DLD1 (cell line): ENCODE data around the gene PDZD2.
"Not testable (repeated sequence)": the region's sequence is repeated elsewhere in the genome, so short reads cannot be mapped to it uniquely, and the experiment has no call there.

ENCODE experiments used
- in situ Hi-C: cut with HindIII; loops from 2 replicates; pipeline ENCODE4 v1.10.0; 2017; ENCODE audit warnings: low sequenced_read_pairs

The PDZD2 gene

DNA sequence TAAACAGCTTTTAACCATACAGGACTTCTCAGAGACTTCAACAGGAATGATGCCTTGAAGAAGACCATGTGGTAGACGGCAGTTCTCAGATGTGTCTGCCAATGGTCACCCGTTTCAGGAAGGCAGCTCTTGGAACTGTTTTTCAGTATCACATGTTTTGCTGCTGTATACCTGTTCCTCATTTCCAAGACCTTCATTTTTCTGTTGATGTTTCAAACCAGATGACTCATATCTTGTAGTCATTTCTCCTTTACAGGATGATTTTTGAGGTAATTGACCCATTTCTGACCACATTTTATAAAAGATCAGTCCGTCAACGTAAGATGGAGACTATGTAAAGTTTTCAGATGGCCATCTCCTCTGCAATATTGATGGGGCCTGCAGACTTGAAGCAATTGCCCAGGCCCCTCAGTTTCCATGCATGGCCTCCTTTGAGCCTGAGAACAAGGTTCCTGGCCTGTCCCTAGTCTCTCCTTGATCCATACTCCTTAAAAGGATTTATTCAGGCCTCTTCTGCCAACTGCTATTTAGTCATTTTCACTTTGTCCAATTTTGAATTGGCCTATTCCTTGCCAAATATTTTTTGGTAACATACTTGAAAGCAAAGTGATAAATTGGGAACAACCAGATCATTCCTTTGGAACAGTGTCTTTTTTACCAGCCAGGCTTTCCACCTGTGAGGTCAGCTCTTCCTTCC, 128.6 kb downstream of the PDZD2 start:
- in situ Hi-C loops: no loop called here

- in situ Hi-C loops: no loop called here
Observed at GRCh38 chr5:31768046-31768445, 129.1 kb downstream of the PDZD2 start.

GRCh38 chr5:31768784-31769183, 129.9 kb downstream of the PDZD2 start:
- in situ Hi-C loops: no loop called here

GRCh38 chr5:31769530-31769929, 130.6 kb downstream of the PDZD2 start:
- in situ Hi-C loops: no loop called here

GRCh38 chr5:31770132-31770720, 131.3 kb downstream of the PDZD2 start:
- in situ Hi-C loops: no loop called here

DNA sequence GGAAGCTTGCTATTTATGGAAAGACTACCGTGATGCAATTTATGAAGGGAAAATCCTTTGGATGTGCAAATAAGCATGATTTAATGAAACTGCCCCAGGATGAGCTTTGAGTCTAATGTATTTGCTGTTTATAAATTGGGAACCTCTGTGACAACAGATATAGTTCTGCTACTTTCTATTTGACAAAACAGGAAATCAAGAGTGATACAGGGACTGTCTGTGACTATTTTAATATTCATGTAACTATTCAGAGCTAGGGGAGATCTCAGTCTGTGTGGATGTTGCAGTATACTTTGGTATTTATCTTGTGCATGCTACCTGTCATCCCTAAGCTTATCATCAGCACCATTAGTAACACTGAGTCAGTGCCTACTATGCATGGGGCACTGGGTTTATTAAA, 132.1 kb downstream of the PDZD2 start:
- in situ Hi-C loops: no loop called here

DNA sequence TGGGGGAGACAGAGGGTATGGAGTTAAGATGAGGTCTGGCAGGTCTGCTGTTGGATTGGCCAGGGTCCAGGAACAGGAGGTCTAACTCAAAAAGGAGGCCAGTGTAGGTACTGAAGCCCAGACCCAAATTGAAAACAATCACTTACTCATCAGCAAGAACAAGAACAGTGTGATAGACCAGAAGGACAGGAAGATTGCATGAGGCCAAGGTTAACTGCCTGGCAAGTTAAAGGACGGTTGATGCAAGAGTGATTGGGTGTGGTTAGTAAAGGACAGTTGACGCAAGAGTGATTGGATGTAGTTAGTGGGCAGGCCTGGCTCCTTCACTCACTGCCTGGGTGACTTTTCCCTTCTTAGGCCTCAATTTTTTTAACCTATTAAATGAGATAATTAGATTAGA, 132.6 kb downstream of the PDZD2 start:
- in situ Hi-C loops: no loop called here

GRCh38 chr5:31776294-31776693, 137.4 kb downstream of the PDZD2 start:
- in situ Hi-C loops: not testable (repeated sequence)

DNA sequence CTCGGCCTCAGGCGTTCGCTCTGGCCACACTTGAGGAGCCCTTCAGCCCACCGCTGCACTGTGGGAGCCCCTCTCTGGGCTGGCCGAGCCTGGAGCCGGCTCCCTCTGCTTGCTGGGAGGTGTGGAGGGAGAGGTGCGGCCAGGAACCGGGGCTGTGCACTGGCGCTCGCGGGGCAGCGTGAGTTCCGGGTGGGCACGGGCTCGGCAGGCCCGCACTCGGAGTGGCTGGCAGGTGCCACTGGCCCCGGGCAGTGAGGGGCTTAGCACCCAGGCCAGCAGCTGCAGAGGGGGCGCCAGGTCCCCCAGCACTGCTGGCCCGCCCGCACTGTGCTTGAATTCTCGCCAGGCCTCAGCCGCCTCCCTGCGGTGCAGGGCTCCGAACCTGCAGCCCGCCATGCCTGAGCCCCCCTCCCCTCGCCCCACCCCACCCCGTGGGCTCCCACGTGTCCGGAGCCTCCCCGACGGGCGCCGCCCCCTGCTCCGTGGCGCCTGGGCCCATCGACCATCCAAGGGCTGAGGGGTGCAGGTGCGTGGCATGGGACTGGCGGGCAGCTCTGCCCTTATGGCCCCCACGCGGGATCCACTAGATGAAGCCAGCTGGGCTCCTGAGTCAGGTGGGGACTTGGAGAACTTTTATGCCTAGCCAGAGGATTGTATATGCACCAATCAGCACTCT, 138.2 kb downstream of the PDZD2 start:
- in situ Hi-C loops: no loop called here

DNA sequence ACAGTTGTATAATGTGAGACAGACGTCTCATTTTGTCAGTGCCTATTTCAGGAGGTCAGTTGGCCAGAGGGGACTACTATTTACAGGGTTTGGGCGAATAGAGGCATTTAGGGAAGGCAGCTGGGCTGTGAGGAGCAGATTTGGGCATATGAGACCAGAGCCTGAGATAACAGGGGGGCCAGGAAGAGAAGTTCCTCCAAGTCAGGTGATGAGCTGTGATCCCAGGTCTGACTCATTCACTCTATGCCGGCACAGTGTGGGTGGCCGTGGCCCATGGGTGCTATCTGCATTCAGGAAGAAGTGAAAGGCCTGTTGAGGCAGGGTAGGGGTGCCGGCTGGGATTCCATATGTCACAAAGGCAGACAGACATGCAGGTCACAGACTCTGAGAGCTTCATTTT, 142.8 kb downstream of the PDZD2 start:
- in situ Hi-C loops: no loop called here

DNA sequence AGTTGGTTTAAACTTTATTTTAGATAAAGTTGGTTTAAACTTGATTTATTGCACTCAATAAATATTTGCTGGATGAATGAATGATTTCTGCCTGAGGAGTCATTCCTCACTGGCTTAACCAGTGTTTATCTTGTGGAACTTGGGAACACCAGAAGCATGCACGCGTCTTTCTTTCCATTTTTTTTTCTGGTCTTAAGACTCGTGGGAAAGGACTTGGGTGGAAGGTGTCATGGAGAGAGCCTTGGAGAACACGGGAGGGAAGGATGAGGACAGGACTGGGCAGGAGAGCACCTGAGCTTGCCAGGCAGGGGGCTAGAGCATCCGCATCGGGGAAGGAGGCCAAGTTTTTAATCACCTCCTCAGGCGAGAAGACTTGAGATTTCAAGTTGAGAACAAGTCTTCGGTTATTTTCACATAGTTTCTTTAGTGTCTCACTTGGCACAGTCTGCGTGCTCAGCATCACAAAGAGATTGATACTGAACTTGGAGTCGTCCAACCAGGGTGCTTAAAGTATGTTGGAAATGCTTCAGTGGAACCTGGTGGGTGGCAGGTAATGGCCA, 144.2 kb downstream of the PDZD2 start:
- in situ Hi-C loops: no loop called here

DNA sequence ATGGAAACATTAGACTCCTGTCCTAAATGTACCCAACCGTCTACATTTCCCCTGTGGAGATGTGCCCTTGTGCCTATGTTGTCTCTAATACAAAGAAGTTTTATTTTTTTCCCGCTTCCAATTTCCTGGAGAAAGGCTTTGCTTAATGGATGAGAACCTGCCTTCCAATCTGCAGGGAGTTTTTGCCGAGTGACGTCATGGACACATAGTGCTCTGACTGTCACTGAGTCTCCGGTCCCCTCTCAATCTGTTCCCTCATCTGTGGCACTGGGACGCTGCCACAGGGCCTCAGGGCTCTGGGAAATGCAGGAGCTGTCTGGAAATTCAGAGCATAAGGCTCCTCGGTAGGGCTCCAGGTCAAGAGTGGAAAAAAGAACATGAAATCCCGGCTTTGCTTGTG, 144.8 kb downstream of the PDZD2 start:
- in situ Hi-C loops: no loop called here

- in situ Hi-C loops: no loop called here
Observed at GRCh38 chr5:31786090-31786631, 147.2 kb downstream of the PDZD2 start.

- in situ Hi-C loops: no loop called here
Observed at GRCh38 chr5:31794009-31794408, 155.1 kb downstream of the PDZD2 start.

DNA sequence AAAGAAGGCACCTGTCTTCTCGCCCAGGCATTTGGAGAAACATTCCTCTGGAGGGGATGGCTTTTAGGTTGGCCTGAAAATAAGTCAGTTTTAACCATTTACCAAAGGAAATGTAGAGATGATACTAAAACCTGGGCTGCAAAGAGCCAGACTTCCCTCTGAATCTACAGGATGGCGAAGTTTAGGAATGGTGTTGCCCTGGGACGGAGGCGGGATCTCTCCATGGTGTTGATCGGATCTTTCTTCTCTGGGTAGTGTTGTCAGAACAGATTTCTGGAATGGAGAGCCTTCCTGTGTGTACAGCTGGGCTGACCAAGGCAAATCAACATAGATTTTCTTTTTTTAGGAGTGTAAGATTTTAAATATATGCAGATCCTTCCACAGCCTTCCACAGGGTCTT, 159.2 kb downstream of the PDZD2 start:
- in situ Hi-C loops: no loop called here

DNA sequence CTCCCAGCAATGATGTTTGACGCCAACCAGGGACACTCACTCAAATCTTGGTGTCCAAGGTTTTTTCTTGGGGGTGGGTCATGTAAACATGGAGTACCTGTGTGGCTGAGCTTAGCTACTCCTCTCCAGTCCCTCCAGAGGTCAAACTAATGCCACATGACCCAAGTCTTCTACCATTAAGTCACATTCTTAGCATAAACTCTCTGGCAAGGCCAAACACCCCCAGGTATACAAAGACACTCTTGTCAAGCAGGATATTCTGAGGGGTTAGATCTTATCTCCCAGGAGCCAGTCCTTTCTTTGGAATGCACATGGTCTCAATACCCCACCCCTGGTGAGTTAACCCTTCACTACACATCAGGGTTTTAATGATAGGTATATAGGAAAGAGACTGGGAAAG, 161.4 kb downstream of the PDZD2 start:
- in situ Hi-C loops: no loop called here

DNA sequence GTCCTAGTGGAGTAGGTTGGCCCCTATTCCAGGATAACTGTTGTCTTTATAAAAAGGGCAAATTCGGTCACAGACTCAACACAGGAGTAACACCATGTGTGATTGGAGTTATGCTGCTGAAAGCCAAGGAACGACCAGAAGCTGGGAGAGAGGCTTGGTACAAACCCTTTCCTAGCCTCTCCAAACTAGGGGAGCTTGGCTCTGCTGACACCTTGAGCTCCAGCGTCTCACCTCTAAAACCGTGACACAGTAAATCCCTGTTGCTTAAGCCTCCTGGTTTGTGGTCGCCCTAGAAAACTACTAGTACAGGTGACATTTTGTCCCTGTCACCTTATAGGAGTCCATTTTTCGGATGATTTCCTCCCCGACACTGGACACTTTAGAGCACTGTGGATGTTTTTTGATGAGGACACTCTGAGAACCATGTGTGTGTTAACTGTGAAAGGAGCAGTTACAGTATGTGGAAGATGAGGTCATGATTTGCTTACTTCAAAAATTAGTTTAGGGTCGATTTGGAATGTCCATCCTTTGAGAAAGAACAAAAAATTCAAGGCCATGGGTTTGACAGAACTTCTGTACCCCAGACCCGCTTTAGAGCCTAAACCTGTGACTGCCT, 167.0 kb downstream of the PDZD2 start:
- in situ Hi-C loops: no loop called here

GRCh38 chr5:31806561-31806960, 167.6 kb downstream of the PDZD2 start:
- in situ Hi-C loops: no loop called here

- in situ Hi-C loops: no loop called here
Observed at GRCh38 chr5:31807789-31808540, 169.0 kb downstream of the PDZD2 start.

- in situ Hi-C loops: no loop called here
Observed at GRCh38 chr5:31809050-31809870, 170.3 kb downstream of the PDZD2 start.
